Neural cell (in vitro differentiated cells): ENCODE results near the gene ADRB2. TPM values are rescaled to one million over a fixed set of nuclear protein-coding genes. Genes with fewer than 3 reads are reported as not detected.

Source experiments
- H2AFZ ChIP-seq: fragments of 200-600, 300-800 bp; sonication (generic), shearing (Covaris generic); 2 replicates; pipeline ENCODE4 v1.6.0; 2014; ENCODE audit warnings: low read depth, mild to moderate bottlenecking, antibody characterized with exemption, low read length, moderate library complexity
- H3F3A ChIP-seq: fragments of 200-600 bp; shearing (Covaris generic); 2 replicates; pipeline ENCODE4 v1.6.1; 2016; ENCODE audit warnings: mild to moderate bottlenecking, moderate library complexity, mixed read lengths, antibody characterized with exemption, low read length; ENCODE audit not compliant: insufficient read depth, poor library complexity, severe bottlenecking
- H3K27ac ChIP-seq: fragments of 200-600, 300-800 bp; sonication (generic), shearing (Covaris generic); 2 replicates; pipeline ENCODE4 v1.5.1; 2014; ENCODE audit warnings: mild to moderate bottlenecking, low read length, moderate library complexity
- H3K27me3 ChIP-seq: fragments of 300-800, 200-600 bp; sonication (generic), shearing (Covaris generic); 2 replicates; pipeline ENCODE4 v1.6.0; 2014; ENCODE audit warnings: mild to moderate bottlenecking, low read depth, low read length, moderate library complexity; ENCODE audit not compliant: insufficient read depth
- H3K36me3 ChIP-seq: fragments of 300-800, 200-600 bp; sonication (generic), shearing (Covaris generic); 2 replicates; pipeline ENCODE4 v1.5.1; 2014; ENCODE audit warnings: mild to moderate bottlenecking, antibody characterized with exemption, low read length, moderate library complexity; ENCODE audit not compliant: insufficient read depth
- H3K4me2 ChIP-seq: fragments of 300-800, 200-600 bp; sonication (generic), shearing (Covaris generic); 2 replicates; pipeline ENCODE4 v1.6.0; 2014; ENCODE audit warnings: mild to moderate bottlenecking, low read length
- H3K4me3 ChIP-seq: fragments of 300-800, 200-600 bp; sonication (generic), shearing (Covaris generic); 2 replicates; pipeline ENCODE4 v1.5.1; 2014; ENCODE audit warnings: mild to moderate bottlenecking, low read length, moderate library complexity
- H3K79me2 ChIP-seq: fragments of 200-600 bp; shearing (Covaris generic); replicated peaks from 2 replicates; pipeline ENCODE4 v1.6.0; 2014; ENCODE audit warnings: mild to moderate bottlenecking, low read length, moderate library complexity; ENCODE audit not compliant: insufficient read depth
- H3K9ac ChIP-seq: fragments of 300-800, 200-600 bp; sonication (generic), shearing (Covaris generic); 2 replicates; pipeline ENCODE4 v1.6.1; 2016; ENCODE audit warnings: mild to moderate bottlenecking, low read length, mixed read lengths
- H3K9me2 ChIP-seq: fragments of 200-600 bp; shearing (Covaris generic); 2 replicates; pipeline ENCODE4 v1.6.1; 2016; ENCODE audit warnings: mild to moderate bottlenecking, low read length, mixed read lengths; ENCODE audit not compliant: insufficient read depth
- H3K9me3 ChIP-seq: fragments of 200-600, 300-800 bp; sonication (generic), shearing (Covaris generic); 2 replicates; pipeline ENCODE4 v1.6.1; 2016; ENCODE audit warnings: mild to moderate bottlenecking, mixed run types, low read length, moderate library complexity, mixed read lengths
- H4K20me1 ChIP-seq: fragments of 200-600 bp; shearing (Covaris generic); 2 replicates; pipeline ENCODE4 v1.6.1; 2016; ENCODE audit warnings: mild to moderate bottlenecking, mixed run types; ENCODE audit not compliant: insufficient read depth
- CTCF ChIP-seq: fragments of 450-650 bp; IDR thresholded peaks from 2 replicates; pipeline ENCODE4 v1.5.1; 2014; ENCODE audit warnings: antibody characterized with exemption, mild to moderate bottlenecking, moderate library complexity; ENCODE audit not compliant: poor library complexity, severe bottlenecking
- EP300 ChIP-seq: fragments of 450-650 bp; conservative IDR thresholded peaks from 2 replicates; pipeline ENCODE4 v1.6.1; 2014; ENCODE audit warnings: antibody characterized with exemption, mild to moderate bottlenecking, moderate library complexity; ENCODE audit not compliant: poor library complexity, severe bottlenecking
- EZH2 ChIP-seq: fragments of 200-600, 300-800 bp; shearing (Covaris generic), sonication (generic); IDR thresholded peaks from 2 replicates; pipeline ENCODE4 v1.6.1; 2014; ENCODE audit warnings: antibody characterized with exemption, low read length, borderline replicate concordance, mild to moderate bottlenecking; ENCODE audit not compliant: insufficient read depth, poor library complexity, severe bottlenecking
- MXI1 ChIP-seq: fragments of 450-650 bp; conservative IDR thresholded peaks from 2 replicates; pipeline ENCODE4 v1.6.1; 2014; ENCODE audit warnings: antibody characterized with exemption, mild to moderate bottlenecking; ENCODE audit not compliant: poor library complexity, severe bottlenecking
- POLR2AphosphoS5 ChIP-seq: IDR thresholded peaks from 2 replicates; pipeline ENCODE4 v1.6.1; 2012
- RAD21 ChIP-seq: fragments of 450-650 bp; conservative IDR thresholded peaks from 2 replicates; pipeline ENCODE4 v1.6.1; 2014; ENCODE audit warnings: antibody characterized with exemption, mild to moderate bottlenecking, moderate library complexity
- REST ChIP-seq: IDR thresholded peaks from 2 replicates; pipeline ENCODE4 v1.6.1; 2012; ENCODE audit warnings: borderline replicate concordance
- SMC3 ChIP-seq: fragments of 450-650 bp; conservative IDR thresholded peaks from 2 replicates; pipeline ENCODE4 v1.6.1; 2014; ENCODE audit warnings: antibody characterized with exemption, mild to moderate bottlenecking, moderate library complexity; ENCODE audit not compliant: poor library complexity
- TAF1 ChIP-seq: IDR thresholded peaks from 2 replicates; pipeline ENCODE4 v1.6.1; 2012; ENCODE audit warnings: low read depth
- polyA plus RNA-seq: library from polyadenylated mRNA; depleted of rRNA; stranded (reverse); fragments of >200 nt; gene quantifications from 2 replicates; pipeline ENCODE4 v1.2.3, GENCODE V29; 2014

ADRB2 gene
- polyA plus RNA-seq, 1 donor from 2014 or later = not detected

GRCh38 chr5:148808864-148809642 lies 17.4 kb upstream of the ADRB2 start:
- Histone ChIP-seq H3F3A (no peaks in the 10 kb centered on the region), H3K9me2 (no peaks in the 10 kb centered on the region), H3K4me3 (no peak overlapping the region), H2AFZ (no peak overlapping the region), H3K27ac (no peak overlapping the region), H3K9me3 (no peaks in the 10 kb centered on the region), H3K4me2 (no peak overlapping the region), H3K79me2 (no peaks in the 10 kb centered on the region), H4K20me1 (no peaks in the 10 kb centered on the region), H3K9ac (no peak overlapping the region), H3K36me3 (no peaks in the 10 kb centered on the region), H3K27me3 (no peaks in the 10 kb centered on the region)
- TF ChIP-seq EP300 (peak; percentile 33), POLR2AphosphoS5 (no peak)

GRCh38 chr5:148809781-148810524 lies 16.5 kb upstream of the ADRB2 start:
- H3K36me3 ChIP-seq = no peaks in the 10 kb centered on the region
- no peaks in the 10 kb centered on the region for H3K79me2 ChIP-seq
- no peaks in the 10 kb centered on the region for H3K9me3 ChIP-seq
- H3K9me2 ChIP-seq = no peaks in the 10 kb centered on the region
- TF ChIP-seq MXI1 (no peak), TAF1 (no peak), POLR2AphosphoS5 (no peak)
- H3K27ac ChIP-seq = no peak overlapping the region
- no peaks in the 10 kb centered on the region for H3K27me3 ChIP-seq
- no peak overlapping the region for H2AFZ ChIP-seq
- H4K20me1 ChIP-seq = no peaks in the 10 kb centered on the region
- no peak overlapping the region for H3K4me2 ChIP-seq
- no peak overlapping the region for H3K4me3 ChIP-seq
- H3K9ac ChIP-seq = no peak overlapping the region
- H3F3A ChIP-seq = no peaks in the 10 kb centered on the region

GRCh38 chr5:148810823-148811222 lies 15.6 kb upstream of the ADRB2 start:
- no peaks in the 10 kb centered on the region for H4K20me1 ChIP-seq
- no peak overlapping the region for H2AFZ ChIP-seq
- H3K36me3 ChIP-seq = no peaks in the 10 kb centered on the region
- no peak overlapping the region for H3K9ac ChIP-seq
- H3K27ac ChIP-seq = no peak overlapping the region
- TF ChIP-seq CTCF = no peak
- TF ChIP-seq REST = no peak
- TF ChIP-seq SMC3 = no peak
- TF ChIP-seq MXI1 = no peak
- no peak for TF ChIP-seq POLR2AphosphoS5
- no peak for TF ChIP-seq EP300
- no peak for TF ChIP-seq EZH2
- no peak for TF ChIP-seq TAF1
- TF ChIP-seq RAD21 = no peak
- no peaks in the 10 kb centered on the region for H3F3A ChIP-seq
- H3K4me3 ChIP-seq = no peak overlapping the region
- H3K9me3 ChIP-seq = no peaks in the 10 kb centered on the region
- H3K79me2 ChIP-seq = no peaks in the 10 kb centered on the region
- H3K27me3 ChIP-seq = no peaks in the 10 kb centered on the region
- H3K4me2 ChIP-seq = no peak overlapping the region
- no peaks in the 10 kb centered on the region for H3K9me2 ChIP-seq
